GM23338 (cell line): Measurements from ENCODE around the gene FAM217B. TPM values are rescaled to one million over a fixed set of nuclear protein-coding genes. Genes with fewer than 3 reads are reported as not detected.

ENCODE experiments used
- ATAC-seq: fragments of 200-7000 bp; cut with Tn5 transposase; 3 replicates; pipeline ENCODE4 v1.9.1; 2020
- DNase-seq: peaks from one replicate; pipeline ENCODE4 v3.0.0-alpha.2; 2015; ENCODE audit warnings: low spot score
- H2AFZ ChIP-seq: fragments of 200-600 bp; sonication (generic); 2 replicates; pipeline ENCODE4 v1.8.0; 2016; ENCODE audit warnings: antibody characterized with exemption, mild to moderate bottlenecking, moderate library complexity
- H3F3A ChIP-seq: fragments of 200-600 bp; sonication (generic); replicated peaks from 2 replicates; pipeline ENCODE4 v1.8.0; 2017; ENCODE audit warnings: antibody characterized with exemption, mixed run types, low read depth
- H3K27ac ChIP-seq: fragments of 200-600 bp; sonication (generic); 2 replicates; pipeline ENCODE4 v1.6.1; 2016; ENCODE audit warnings: low read depth
- H3K27me3 ChIP-seq: fragments of 200-600 bp; sonication (generic); 2 replicates; pipeline ENCODE4 v1.8.0; 2016; ENCODE audit warnings: mild to moderate bottlenecking, mixed run types, moderate library complexity; ENCODE audit not compliant: insufficient read depth
- H3K36me3 ChIP-seq: fragments of 200-600 bp; sonication (generic); 2 replicates; pipeline ENCODE4 v1.8.0; 2016; ENCODE audit warnings: mild to moderate bottlenecking; ENCODE audit not compliant: insufficient read depth
- H3K4me1 ChIP-seq: fragments of 200-600 bp; sonication (generic); 2 replicates; pipeline ENCODE4 v1.8.0; 2016; ENCODE audit warnings: mild to moderate bottlenecking, moderate library complexity; ENCODE audit not compliant: insufficient read depth
- H3K4me2 ChIP-seq: fragments of 200-600 bp; sonication (generic); 2 replicates; pipeline ENCODE4 v1.7.1; 2017; ENCODE audit warnings: mixed run types
- H3K4me3 ChIP-seq: fragments of 200-600 bp; sonication (generic); 2 replicates; pipeline ENCODE4 v1.6.1; 2016; ENCODE audit warnings: mixed run types
- H3K79me2 ChIP-seq: fragments of 200-600 bp; sonication (generic); replicated peaks from 2 replicates; pipeline ENCODE4 v1.8.0; 2017; ENCODE audit warnings: mild to moderate bottlenecking; ENCODE audit not compliant: insufficient read depth
- H3K9me2 ChIP-seq: fragments of 200-600 bp; sonication (generic); 2 replicates; pipeline ENCODE4 v1.8.0; 2017; ENCODE audit not compliant: insufficient read depth
- H4K20me1 ChIP-seq: fragments of 200-600 bp; sonication (generic); replicated peaks from 2 replicates; pipeline ENCODE4 v1.8.0; 2017; ENCODE audit warnings: mild to moderate bottlenecking; ENCODE audit not compliant: insufficient read depth
- H3K27ac Mint-ChIP-seq: 2 replicates; pipeline ENCODE4 v1.8.0; 2020; ENCODE audit warnings: inconsistent platforms, mild to moderate bottlenecking, moderate library complexity, mixed read lengths
- H3K27me3 Mint-ChIP-seq: 3 replicates; pipeline ENCODE4 v1.8.0; 2022; ENCODE audit warnings: low read depth, mild to moderate bottlenecking, moderate library complexity, mixed read lengths, inconsistent platforms; ENCODE audit not compliant: insufficient read depth, poor library complexity
- H3K36me3 Mint-ChIP-seq: 3 replicates; pipeline ENCODE4 v1.8.0; 2021; ENCODE audit warnings: low read depth, mild to moderate bottlenecking, inconsistent platforms, moderate library complexity, mixed read lengths
- H3K4me1 Mint-ChIP-seq: 3 replicates; pipeline ENCODE4 v1.8.0; 2020; ENCODE audit warnings: mild to moderate bottlenecking, inconsistent platforms, mixed read lengths
- H3K4me3 Mint-ChIP-seq: 3 replicates; pipeline ENCODE4 v1.8.0; 2021; ENCODE audit warnings: moderate library complexity, mild to moderate bottlenecking, inconsistent platforms, mixed read lengths
- H3K9me3 Mint-ChIP-seq: 3 replicates; pipeline ENCODE4 v1.8.0; 2020; ENCODE audit warnings: moderate library complexity, mild to moderate bottlenecking, inconsistent platforms, mixed read lengths
- EZH2 ChIP-seq: fragments of 200-600 bp; sonication (generic); IDR thresholded peaks from one replicate; pipeline ENCODE4 v1.8.0; 2017; ENCODE audit warnings: antibody characterized with exemption, mild to moderate bottlenecking, low read depth; ENCODE audit not compliant: unreplicated experiment
- POLR2AphosphoS5 ChIP-seq: IDR thresholded peaks from 2 replicates; pipeline ENCODE4 v1.6.1; 2016; ENCODE audit warnings: antibody characterized with exemption, low read depth
- ZNF331 ChIP-seq: fragments of 250-450 bp; sonication (Bioruptor Pico); IDR thresholded peaks from 2 replicates; pipeline ENCODE4 v1.5.0; 2020; ENCODE audit warnings: low read depth, mild to moderate bottlenecking, moderate library complexity
- polyA plus RNA-seq: library from polyadenylated mRNA; unstranded; fragments of >200 nt; fragmentation: Nextera tagmentation; extraction: Ambion mirVana; gene quantifications from 2 replicates; pipeline ENCODE4 v1.2.1, GENCODE V29; 2016
- total RNA-seq: library from RNA; depleted of rRNA; stranded (reverse); fragments of >200 nt; shearing (Covaris generic); gene quantifications from 2 replicates; pipeline ENCODE4 v1.2.3, GENCODE V29; 2014
- TF ChIP-seq, protein P1 (sequence below): fragments of 250-450 bp; sonication (Bioruptor Pico); IDR thresholded peaks from 2 replicates; pipeline ENCODE4 v1.5.0; 2020; ENCODE audit warnings: mild to moderate bottlenecking, moderate library complexity
- TF ChIP-seq, protein P2 (sequence below), 2 experiments: fragments of 200-600 bp in 1 of 2; sonication (generic) in 1 of 2; conservative IDR thresholded peaks; 2 replicates each; pipeline versions ENCODE4 v1.5.1 to v1.6.1; 2016 to 2017; ENCODE audit warnings: antibody characterized with exemption in 2 of 2, low read depth in 2 of 2, mild to moderate bottlenecking in 2 of 2, moderate library complexity in 1 of 2

The FAM217B gene
- total and polyA plus RNA-seq, 2 experiments from 2014 or later: 13.2 to 25.9 TPM

GRCh38 chr20:59939052-59939878 lies 924 bp upstream of the FAM217B start (continued):
- TF ChIP-seq, protein P1, sequence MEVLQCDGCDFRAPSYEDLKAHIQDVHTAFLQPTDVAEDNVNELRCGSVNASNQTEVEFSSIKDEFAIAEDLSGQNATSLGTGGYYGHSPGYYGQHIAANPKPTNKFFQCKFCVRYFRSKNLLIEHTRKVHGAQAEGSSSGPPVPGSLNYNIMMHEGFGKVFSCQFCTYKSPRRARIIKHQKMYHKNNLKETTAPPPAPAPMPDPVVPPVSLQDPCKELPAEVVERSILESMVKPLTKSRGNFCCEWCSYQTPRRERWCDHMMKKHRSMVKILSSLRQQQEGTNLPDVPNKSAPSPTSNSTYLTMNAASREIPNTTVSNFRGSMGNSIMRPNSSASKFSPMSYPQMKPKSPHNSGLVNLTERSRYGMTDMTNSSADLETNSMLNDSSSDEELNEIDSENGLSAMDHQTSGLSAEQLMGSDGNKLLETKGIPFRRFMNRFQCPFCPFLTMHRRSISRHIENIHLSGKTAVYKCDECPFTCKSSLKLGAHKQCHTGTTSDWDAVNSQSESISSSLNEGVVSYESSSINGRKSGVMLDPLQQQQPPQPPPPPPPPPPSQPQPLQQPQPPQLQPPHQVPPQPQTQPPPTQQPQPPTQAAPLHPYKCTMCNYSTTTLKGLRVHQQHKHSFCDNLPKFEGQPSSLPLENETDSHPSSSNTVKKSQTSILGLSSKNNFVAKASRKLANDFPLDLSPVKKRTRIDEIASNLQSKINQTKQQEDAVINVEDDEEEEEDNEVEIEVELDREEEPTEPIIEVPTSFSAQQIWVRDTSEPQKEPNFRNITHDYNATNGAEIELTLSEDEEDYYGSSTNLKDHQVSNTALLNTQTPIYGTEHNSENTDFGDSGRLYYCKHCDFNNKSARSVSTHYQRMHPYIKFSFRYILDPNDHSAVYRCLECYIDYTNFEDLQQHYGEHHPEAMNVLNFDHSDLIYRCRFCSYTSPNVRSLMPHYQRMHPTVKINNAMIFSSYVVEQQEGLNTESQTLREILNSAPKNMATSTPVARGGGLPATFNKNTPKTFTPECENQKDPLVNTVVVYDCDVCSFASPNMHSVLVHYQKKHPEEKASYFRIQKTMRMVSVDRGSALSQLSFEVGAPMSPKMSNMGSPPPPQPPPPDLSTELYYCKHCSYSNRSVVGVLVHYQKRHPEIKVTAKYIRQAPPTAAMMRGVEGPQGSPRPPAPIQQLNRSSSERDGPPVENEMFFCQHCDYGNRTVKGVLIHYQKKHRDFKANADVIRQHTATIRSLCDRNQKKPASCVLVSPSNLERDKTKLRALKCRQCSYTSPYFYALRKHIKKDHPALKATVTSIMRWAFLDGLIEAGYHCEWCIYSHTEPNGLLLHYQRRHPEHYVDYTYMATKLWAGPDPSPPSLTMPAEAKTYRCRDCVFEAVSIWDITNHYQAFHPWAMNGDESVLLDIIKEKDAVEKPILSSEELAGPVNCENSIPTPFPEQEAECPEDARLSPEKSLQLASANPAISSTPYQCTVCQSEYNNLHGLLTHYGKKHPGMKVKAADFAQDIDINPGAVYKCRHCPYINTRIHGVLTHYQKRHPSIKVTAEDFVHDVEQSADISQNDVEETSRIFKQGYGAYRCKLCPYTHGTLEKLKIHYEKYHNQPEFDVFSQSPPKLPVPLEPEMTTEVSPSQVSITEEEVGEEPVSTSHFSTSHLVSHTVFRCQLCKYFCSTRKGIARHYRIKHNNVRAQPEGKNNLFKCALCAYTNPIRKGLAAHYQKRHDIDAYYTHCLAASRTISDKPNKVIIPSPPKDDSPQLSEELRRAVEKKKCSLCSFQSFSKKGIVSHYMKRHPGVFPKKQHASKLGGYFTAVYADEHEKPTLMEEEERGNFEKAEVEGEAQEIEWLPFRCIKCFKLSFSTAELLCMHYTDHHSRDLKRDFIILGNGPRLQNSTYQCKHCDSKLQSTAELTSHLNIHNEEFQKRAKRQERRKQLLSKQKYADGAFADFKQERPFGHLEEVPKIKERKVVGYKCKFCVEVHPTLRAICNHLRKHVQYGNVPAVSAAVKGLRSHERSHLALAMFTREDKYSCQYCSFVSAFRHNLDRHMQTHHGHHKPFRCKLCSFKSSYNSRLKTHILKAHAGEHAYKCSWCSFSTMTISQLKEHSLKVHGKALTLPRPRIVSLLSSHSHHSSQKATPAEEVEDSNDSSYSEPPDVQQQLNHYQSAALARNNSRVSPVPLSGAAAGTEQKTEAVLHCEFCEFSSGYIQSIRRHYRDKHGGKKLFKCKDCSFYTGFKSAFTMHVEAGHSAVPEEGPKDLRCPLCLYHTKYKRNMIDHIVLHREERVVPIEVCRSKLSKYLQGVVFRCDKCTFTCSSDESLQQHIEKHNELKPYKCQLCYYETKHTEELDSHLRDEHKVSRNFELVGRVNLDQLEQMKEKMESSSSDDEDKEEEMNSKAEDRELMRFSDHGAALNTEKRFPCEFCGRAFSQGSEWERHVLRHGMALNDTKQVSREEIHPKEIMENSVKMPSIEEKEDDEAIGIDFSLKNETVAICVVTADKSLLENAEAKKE (CRISPR knock-in tag): no peak
- TF ChIP-seq ZNF331 (no peak), EZH2 (no peak)
- TF ChIP-seq, protein P2, sequence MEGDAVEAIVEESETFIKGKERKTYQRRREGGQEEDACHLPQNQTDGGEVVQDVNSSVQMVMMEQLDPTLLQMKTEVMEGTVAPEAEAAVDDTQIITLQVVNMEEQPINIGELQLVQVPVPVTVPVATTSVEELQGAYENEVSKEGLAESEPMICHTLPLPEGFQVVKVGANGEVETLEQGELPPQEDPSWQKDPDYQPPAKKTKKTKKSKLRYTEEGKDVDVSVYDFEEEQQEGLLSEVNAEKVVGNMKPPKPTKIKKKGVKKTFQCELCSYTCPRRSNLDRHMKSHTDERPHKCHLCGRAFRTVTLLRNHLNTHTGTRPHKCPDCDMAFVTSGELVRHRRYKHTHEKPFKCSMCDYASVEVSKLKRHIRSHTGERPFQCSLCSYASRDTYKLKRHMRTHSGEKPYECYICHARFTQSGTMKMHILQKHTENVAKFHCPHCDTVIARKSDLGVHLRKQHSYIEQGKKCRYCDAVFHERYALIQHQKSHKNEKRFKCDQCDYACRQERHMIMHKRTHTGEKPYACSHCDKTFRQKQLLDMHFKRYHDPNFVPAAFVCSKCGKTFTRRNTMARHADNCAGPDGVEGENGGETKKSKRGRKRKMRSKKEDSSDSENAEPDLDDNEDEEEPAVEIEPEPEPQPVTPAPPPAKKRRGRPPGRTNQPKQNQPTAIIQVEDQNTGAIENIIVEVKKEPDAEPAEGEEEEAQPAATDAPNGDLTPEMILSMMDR (conservative IDR thresholded peaks at IDR 0.05; ENCODE audit: low read depth in 2 of 2): no peak

- Histone ChIP-seq H3K4me3 (peak overlapping the region; percentile 74), H3K36me3 (peaks cover 16% of the 10 kb centered on the region; the same call in 1 of the 2 replicates), H3K4me1 (peaks cover 8% of the 10 kb centered on the region), H4K20me1 (peaks cover 11% of the 10 kb centered on the region; the same call in 1 of the 2 replicates), H3K27ac (0 out of 2 replicates have a peak overlapping the region, but pooled peaks have one; percentile 92), H3K9me2 (no peaks in the 10 kb centered on the region), H3K79me2 (peaks cover 12% of the 10 kb centered on the region; the same call in 1 of the 2 replicates), H3K27me3 (peaks cover 46% of the 10 kb centered on the region), H3K4me2 (peak overlapping the region; percentile 86), H3F3A (no peaks in the 10 kb centered on the region), H2AFZ (peak overlapping the region; percentile 89)
- peaks cover 12% of the 10 kb centered on the region for H3K9me3 Mint-ChIP-seq
- TF ChIP-seq POLR2AphosphoS5: no peak
- TF ChIP-seq EZH2: peak; percentile 40
- DNase-seq: no peak
- H3K36me3 Mint-ChIP-seq: peaks cover 21% of the 10 kb centered on the region
- H3K27ac Mint-ChIP-seq: no peak overlapping the region
- peaks cover 12% of the 10 kb centered on the region for H3K4me1 Mint-ChIP-seq
- H3K4me3 Mint-ChIP-seq: peak overlapping the region; percentile 92
- peaks cover 28% of the 10 kb centered on the region for H3K27me3 Mint-ChIP-seq
- ATAC-seq: peak; percentile 21
Observed at GRCh38 chr20:59939879-59940128, 385 bp upstream of the FAM217B start.
